HG03457 (cell line): ENCODE data around the gene TREX2.

Experiments
- ATAC-seq: cut with Tn5 transposase; IDR thresholded peaks from one replicate; pipeline ENCODE4 v1.9.1; 2021; ENCODE audit warnings: moderate number of reproducible peaks; ENCODE audit not compliant: unreplicated experiment

TREX2 gene

GRCh38 chrX:153457136-153457825 lies 11.4 kb upstream of the TREX2 start:
- no peak for ATAC-seq

GRCh38 chrX:153456704-153457103 lies 10.8 kb upstream of the TREX2 start:
- ATAC-seq = no peak

GRCh38 chrX:153456161-153456560 lies 10.3 kb upstream of the TREX2 start:
- no peak for ATAC-seq

- no peak for ATAC-seq
These were observed 9.7 kb upstream of the TREX2 start for GRCh38 chrX:153455571-153455970.

- no peak for ATAC-seq
These were observed 9.2 kb upstream of the TREX2 start for GRCh38 chrX:153454901-153455550.

- ATAC-seq = no peak
These were observed 5.1 kb upstream of the TREX2 start for GRCh38 chrX:153450949-153451277.

GRCh38 chrX:153450114-153450948 lies 4.5 kb upstream of the TREX2 start:
- no peak for ATAC-seq

- ATAC-seq = no peak
These were observed 3.7 kb upstream of the TREX2 start for GRCh38 chrX:153449368-153450113.

- no peak for ATAC-seq
These were observed 2.9 kb upstream of the TREX2 start for GRCh38 chrX:153448556-153449367.

- no peak for ATAC-seq
These were observed 1.7 kb upstream of the TREX2 start for GRCh38 chrX:153447581-153447960.

- no peak for ATAC-seq
These were observed 1.2 kb upstream of the TREX2 start for GRCh38 chrX:153446950-153447580.

GRCh38 chrX:153446636-153446936 lies 730 bp upstream of the TREX2 start:
- ATAC-seq = no peak

GRCh38 chrX:153445106-153445855 lies 575 bp downstream of the TREX2 start:
- no peak for ATAC-seq

GRCh38 chrX:153444333-153445011 lies 1.4 kb downstream of the TREX2 start:
- ATAC-seq = no peak

- ATAC-seq = no peak
These were observed 2.2 kb downstream of the TREX2 start for GRCh38 chrX:153443476-153444332.

GRCh38 chrX:153442463-153442862 lies 3.4 kb downstream of the TREX2 start:
- no peak for ATAC-seq

- no peak for ATAC-seq
These were observed 3.9 kb downstream of the TREX2 start for GRCh38 chrX:153441981-153442380.

GRCh38 chrX:153441296-153441695 lies 4.6 kb downstream of the TREX2 start:
- ATAC-seq = no peak
